HG03565 (cell line): Measurements from ENCODE around the gene HDDC3.

Experiments
- ATAC-seq: cut with Tn5 transposase; IDR thresholded peaks from one replicate; pipeline ENCODE4 v1.9.1; 2021; ENCODE audit warnings: mild to moderate bottlenecking, moderate library complexity; ENCODE audit not compliant: unreplicated experiment

The HDDC3 gene

DNA sequence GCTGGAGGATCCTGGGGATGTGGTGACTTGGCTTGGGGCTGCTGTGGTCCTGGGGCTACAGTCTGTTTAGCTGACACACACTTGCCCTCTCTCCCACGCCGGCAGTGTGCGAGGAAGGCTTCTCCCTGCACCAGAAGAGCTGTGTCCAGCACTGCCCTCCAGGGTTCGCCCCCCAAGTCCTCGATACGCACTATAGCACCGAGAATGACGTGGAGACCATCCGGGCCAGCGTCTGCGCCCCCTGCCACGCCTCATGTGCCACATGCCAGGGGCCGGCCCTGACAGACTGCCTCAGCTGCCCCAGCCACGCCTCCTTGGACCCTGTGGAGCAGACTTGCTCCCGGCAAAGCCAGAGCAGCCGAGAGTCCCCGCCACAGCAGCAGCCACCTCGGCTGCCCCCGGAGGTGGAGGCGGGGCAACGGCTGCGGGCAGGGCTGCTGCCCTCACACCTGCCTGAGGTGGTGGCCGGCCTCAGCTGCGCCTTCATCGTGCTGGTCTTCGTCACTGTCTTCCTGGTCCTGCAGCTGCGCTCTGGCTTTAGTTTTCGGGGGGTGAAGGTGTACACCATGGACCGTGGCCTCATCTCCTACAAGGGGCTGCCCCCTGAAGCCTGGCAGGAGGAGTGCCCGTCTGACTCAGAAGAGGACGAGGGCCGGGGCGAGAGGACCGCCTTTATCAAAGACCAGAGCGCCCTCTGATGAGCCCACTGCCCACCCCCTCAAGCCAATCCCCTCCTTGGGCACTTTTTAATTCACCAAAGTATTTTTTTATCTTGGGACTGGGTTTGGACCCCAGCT, 51.0 kb downstream of the HDDC3 start:
- no peak for ATAC-seq

DNA sequence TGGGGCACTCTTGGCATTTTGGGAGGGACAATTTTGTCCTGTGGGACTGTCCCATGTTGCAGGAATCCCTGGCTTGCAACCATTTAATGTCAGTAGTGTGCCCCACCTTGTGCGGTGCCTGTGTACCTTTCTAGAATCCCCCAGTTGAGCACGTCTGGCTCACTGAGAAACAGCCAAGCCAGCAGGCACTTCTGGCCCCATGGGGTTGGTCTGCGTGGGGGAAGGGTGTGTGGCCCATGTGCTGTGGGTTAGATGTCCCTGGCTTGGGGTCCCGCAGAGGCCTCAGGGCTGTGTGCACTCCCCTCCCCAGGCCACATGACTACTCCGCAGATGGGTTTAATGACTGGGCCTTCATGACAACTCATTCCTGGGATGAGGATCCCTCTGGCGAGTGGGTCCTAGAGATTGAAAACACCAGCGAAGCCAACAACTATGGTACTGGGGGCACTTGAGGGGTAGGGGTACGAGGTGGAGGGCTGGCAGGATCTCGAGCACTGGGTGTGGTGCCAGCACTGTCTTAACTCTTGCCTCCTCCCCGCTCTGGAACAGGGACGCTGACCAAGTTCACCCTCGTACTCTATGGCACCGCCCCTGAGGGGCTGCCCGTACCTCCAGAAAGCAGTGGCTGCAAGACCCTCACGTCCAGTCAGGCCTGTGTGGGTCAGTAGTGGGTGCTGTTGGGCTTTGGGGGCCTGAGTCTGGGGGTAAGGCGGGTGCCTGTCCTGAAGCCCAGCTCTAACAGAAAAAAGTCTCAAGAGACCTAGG, 51.8 kb downstream of the HDDC3 start:
- ATAC-seq = no peak
